Measurements from ENCODE around the gene DDHD1.

The DDHD1 gene

GRCh38 chr14:53152184-53152886, 788 bp downstream of the DDHD1 start:
- DNase-seq (ENCODE audit: low read depth): no peak
- TF ChIP-seq, protein P1, sequence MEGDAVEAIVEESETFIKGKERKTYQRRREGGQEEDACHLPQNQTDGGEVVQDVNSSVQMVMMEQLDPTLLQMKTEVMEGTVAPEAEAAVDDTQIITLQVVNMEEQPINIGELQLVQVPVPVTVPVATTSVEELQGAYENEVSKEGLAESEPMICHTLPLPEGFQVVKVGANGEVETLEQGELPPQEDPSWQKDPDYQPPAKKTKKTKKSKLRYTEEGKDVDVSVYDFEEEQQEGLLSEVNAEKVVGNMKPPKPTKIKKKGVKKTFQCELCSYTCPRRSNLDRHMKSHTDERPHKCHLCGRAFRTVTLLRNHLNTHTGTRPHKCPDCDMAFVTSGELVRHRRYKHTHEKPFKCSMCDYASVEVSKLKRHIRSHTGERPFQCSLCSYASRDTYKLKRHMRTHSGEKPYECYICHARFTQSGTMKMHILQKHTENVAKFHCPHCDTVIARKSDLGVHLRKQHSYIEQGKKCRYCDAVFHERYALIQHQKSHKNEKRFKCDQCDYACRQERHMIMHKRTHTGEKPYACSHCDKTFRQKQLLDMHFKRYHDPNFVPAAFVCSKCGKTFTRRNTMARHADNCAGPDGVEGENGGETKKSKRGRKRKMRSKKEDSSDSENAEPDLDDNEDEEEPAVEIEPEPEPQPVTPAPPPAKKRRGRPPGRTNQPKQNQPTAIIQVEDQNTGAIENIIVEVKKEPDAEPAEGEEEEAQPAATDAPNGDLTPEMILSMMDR (IDR thresholded peaks at IDR 0.05; ENCODE audit: low read depth, low read length, missing control alignments): no peak
- peak overlapping the region; percentile 71 for H3K4me3 ChIP-seq (ENCODE audit: low read depth, low read length)
- in situ Hi-C loops (cut with HindIII; ENCODE audit: low sequenced_read_pairs): no loop called here

GRCh38 chr14:53151523-53152183, 1.5 kb downstream of the DDHD1 start:
- peak overlapping the region; percentile 71 for H3K4me3 ChIP-seq (ENCODE audit: low read depth, low read length)
- TF ChIP-seq, protein P1 (IDR thresholded peaks at IDR 0.05; ENCODE audit: low read depth, low read length, missing control alignments): peak; percentile 12
- DNase-seq (ENCODE audit: low read depth): no peak
- in situ Hi-C loops (cut with HindIII; ENCODE audit: low sequenced_read_pairs): no loop called here

GRCh38 chr14:53149668-53150316, 3.3 kb downstream of the DDHD1 start:
- in situ Hi-C loops (cut with HindIII; ENCODE audit: low sequenced_read_pairs): no loop called here
- H3K4me3 ChIP-seq (ENCODE audit: low read depth, low read length): no peak overlapping the region
- no peak for DNase-seq (ENCODE audit: low read depth)
- TF ChIP-seq, protein P1 (IDR thresholded peaks at IDR 0.05; ENCODE audit: low read depth, low read length, missing control alignments): no peak

DNA sequence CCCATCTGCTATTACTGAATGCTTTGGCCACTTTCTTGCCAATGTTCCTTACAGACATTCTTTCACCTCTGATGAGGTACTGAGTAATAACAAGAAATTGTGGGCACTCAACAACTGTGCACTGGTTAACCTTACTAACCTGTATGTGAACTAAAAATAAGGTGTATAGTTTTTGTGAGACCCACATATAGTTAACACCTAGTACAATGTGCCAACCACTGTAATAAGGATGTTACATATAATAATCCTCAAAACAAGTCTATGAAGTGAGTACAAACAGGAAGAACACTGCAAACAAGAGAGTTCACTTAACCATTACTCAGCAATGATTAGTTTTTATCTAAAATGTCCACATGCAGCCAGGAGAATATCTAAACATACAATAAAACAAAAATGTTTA, 4.5 kb downstream of the DDHD1 start:
- TF ChIP-seq, protein P1 (IDR thresholded peaks at IDR 0.05; ENCODE audit: low read depth, low read length, missing control alignments): no peak
- in situ Hi-C loops (cut with HindIII; ENCODE audit: low sequenced_read_pairs): no loop called here
- H3K4me3 ChIP-seq (ENCODE audit: low read depth, low read length): no peak overlapping the region
- no peak for DNase-seq (ENCODE audit: low read depth)

GRCh38 chr14:53147893-53148292, 5.2 kb downstream of the DDHD1 start:
- no peak overlapping the region for H3K4me3 ChIP-seq (ENCODE audit: low read depth, low read length)
- no peak for DNase-seq (ENCODE audit: low read depth)
- TF ChIP-seq, protein P1 (IDR thresholded peaks at IDR 0.05; ENCODE audit: low read depth, low read length, missing control alignments): no peak
- in situ Hi-C loops (cut with HindIII; ENCODE audit: low sequenced_read_pairs): no loop called here

DNA sequence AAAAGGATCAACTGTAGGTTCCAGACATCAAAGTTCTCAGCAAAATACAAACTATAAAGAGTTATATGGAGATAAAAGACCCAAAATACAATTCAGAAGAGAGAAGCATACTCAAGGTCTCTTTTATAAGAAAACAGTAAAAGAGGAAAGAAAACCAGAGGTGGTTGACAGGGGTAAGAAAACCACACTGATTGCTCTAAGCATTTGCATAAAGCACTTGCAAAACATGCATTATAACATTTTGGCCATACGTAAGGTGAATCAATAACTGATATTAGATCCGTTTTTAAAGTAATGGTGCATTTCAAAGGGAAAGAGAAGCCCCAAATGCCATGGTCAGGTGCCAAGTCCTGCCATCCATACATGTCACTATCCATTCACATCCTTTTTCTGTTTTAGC, 5.9 kb downstream of the DDHD1 start:
- no peak for DNase-seq (ENCODE audit: low read depth)
- in situ Hi-C loops (cut with HindIII; ENCODE audit: low sequenced_read_pairs): no loop called here
- TF ChIP-seq, protein P1 (IDR thresholded peaks at IDR 0.05; ENCODE audit: low read depth, low read length, missing control alignments): no peak
- H3K4me3 ChIP-seq (ENCODE audit: low read depth, low read length): no peak overlapping the region
